ENCODE results near the gene MORF4L1. TPM values are rescaled to one million over a fixed set of nuclear protein-coding genes. Genes with fewer than 3 reads are reported as not detected.

Gene MORF4L1
- total RNA-seq, 2 experiments from 2014 or later: 463 to 496 TPM

DNA sequence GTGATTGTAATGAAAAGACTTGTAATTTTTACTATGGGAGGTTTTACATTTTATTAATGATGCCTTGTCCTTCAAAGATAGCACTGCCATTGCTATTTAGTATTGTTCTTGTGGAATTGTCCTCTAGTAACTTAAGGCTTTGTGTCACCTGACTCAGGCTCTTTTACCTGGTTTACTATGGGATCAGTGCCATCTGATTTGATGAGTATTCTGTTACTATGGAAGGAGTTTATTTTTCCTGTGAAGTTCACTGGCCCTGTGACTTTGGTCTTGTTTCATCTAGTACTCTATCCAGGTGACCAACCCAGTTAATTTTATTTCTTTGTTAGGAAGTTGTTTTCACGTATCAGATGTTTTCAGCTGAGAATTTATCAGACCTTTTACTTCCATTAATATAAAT is 9.0 kb downstream of the MORF4L1 start:
- H3K27ac Mint-ChIP-seq: no peak overlapping the region
- H3K27ac ChIP-seq (ENCODE audit: low read depth in 1 of 2, low read length in 2 of 2): no peak overlapping the region
- ATAC-seq (ENCODE audit: poor library complexity) (no peak), DNase-seq (no peak)
- peaks cover 90% of the 10 kb centered on the region for H3K4me1 Mint-ChIP-seq (ENCODE audit: low read depth)
- peaks cover 92% of the 10 kb centered on the region for H3K36me3 Mint-ChIP-seq (ENCODE audit: low read depth)
- H3K36me3 ChIP-seq (ENCODE audit: insufficient read depth, low read length): peaks cover 78% of the 10 kb centered on the region
- TF ChIP-seq, protein P1, sequence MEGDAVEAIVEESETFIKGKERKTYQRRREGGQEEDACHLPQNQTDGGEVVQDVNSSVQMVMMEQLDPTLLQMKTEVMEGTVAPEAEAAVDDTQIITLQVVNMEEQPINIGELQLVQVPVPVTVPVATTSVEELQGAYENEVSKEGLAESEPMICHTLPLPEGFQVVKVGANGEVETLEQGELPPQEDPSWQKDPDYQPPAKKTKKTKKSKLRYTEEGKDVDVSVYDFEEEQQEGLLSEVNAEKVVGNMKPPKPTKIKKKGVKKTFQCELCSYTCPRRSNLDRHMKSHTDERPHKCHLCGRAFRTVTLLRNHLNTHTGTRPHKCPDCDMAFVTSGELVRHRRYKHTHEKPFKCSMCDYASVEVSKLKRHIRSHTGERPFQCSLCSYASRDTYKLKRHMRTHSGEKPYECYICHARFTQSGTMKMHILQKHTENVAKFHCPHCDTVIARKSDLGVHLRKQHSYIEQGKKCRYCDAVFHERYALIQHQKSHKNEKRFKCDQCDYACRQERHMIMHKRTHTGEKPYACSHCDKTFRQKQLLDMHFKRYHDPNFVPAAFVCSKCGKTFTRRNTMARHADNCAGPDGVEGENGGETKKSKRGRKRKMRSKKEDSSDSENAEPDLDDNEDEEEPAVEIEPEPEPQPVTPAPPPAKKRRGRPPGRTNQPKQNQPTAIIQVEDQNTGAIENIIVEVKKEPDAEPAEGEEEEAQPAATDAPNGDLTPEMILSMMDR (IDR thresholded peaks at IDR 0.05): no peak
- no peaks in the 10 kb centered on the region for H3K9me3 ChIP-seq (ENCODE audit: control insufficient read depth in 1 of 2, insufficient read depth in 1 of 2, low read length in 2 of 2)
- no peaks in the 10 kb centered on the region for H3K27me3 Mint-ChIP-seq
- peak overlapping the region; percentile 15 for H3K4me3 Mint-ChIP-seq
- POLR2A ChIA-PET: interaction anchor here (2.7 kb wide), 1 partner anchor 8 kb away, joined by 16 read pairs; the partner anchor contains the start of gene MORF4L1
- intact Hi-C loops (cut with DNase I, micrococcal nuclease): no loop called here
- CTCF ChIA-PET: interaction anchor here (2.0 kb wide), 1 partner anchor 8 kb away, joined by 5 read pairs; the partner anchor contains the start of gene MORF4L1
- peaks cover 38% of the 10 kb centered on the region for H3K4me1 ChIP-seq (ENCODE audit: insufficient read depth, low read length)
- no peaks in the 10 kb centered on the region for H3K9me3 Mint-ChIP-seq
- no peaks in the 10 kb centered on the region for H3K27me3 ChIP-seq (ENCODE audit: control insufficient read depth in 1 of 2, insufficient read depth in 2 of 2, low read length in 2 of 2)
- H3K4me3 ChIP-seq (ENCODE audit: low read length): no peak overlapping the region

DNA sequence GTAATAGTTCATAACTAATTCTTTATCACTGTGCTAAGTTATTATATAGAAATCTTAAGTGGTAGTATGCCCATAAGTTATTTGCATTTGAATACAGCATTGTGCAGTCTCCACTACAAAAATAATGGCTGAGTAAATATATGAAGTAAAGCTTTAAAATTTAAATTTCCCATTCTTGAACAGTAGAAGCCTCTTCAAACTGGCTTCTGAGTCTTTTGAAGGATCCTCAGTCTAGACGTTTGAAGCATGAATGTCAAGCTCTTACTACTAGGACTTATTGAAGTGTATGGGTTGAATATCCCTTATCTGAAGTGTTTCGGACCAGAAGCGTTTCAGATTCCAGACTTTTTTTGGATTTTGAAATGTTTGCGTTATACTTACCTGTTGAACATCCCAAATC is 16.3 kb downstream of the MORF4L1 start:
- ATAC-seq (ENCODE audit: poor library complexity) (no peak), DNase-seq (no peak)
- H3K4me3 Mint-ChIP-seq: no peak overlapping the region
- no peaks in the 10 kb centered on the region for H3K9me3 Mint-ChIP-seq
- POLR2A ChIA-PET: interaction anchor here (3.7 kb wide), 1 partner anchor 16 kb away, joined by 17 read pairs; the partner anchor contains the start of gene MORF4L1
- Histone ChIP-seq H3K4me3 (ENCODE audit: low read length) (no peak overlapping the region), H3K9me3 (ENCODE audit: control insufficient read depth in 1 of 2, insufficient read depth in 1 of 2, low read length in 2 of 2) (no peaks in the 10 kb centered on the region), H3K27me3 (ENCODE audit: control insufficient read depth in 1 of 2, insufficient read depth in 2 of 2, low read length in 2 of 2) (no peaks in the 10 kb centered on the region), H3K27ac (ENCODE audit: low read depth in 1 of 2, low read length in 2 of 2) (no peak overlapping the region), H3K36me3 (ENCODE audit: insufficient read depth, low read length) (peaks cover 99% of the 10 kb centered on the region), H3K4me1 (ENCODE audit: insufficient read depth, low read length) (peaks cover 6% of the 10 kb centered on the region)
- intact Hi-C loops (cut with DNase I, micrococcal nuclease): no loop called here
- H3K27ac Mint-ChIP-seq: no peak overlapping the region
- H3K4me1 Mint-ChIP-seq (ENCODE audit: low read depth): peaks cover 39% of the 10 kb centered on the region
- CTCF ChIA-PET: no interaction called here
- H3K27me3 Mint-ChIP-seq: no peaks in the 10 kb centered on the region
- peaks cover 99% of the 10 kb centered on the region for H3K36me3 Mint-ChIP-seq (ENCODE audit: low read depth)
- TF ChIP-seq, protein P1 (IDR thresholded peaks at IDR 0.05): no peak

DNA sequence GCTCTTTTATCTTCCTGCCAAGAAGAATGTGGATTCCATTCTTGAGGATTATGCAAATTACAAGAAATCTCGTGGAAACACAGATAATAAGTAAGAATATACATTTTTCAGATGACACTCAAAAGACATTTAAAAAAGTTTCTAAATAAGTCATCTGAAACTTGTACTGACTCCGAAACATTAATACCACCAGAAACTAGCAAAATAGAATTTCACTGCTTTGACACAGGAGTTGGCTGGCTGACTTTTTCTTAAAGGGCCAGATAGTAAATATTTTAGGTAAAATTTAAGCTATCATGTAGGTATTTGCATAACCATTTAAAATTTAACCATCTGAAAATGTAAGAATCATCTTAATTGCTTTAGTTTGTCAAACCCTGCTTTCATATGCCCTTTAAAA is 20.8 kb downstream of the MORF4L1 start:
- Histone ChIP-seq H3K27me3 (ENCODE audit: control insufficient read depth in 1 of 2, insufficient read depth in 2 of 2, low read length in 2 of 2) (no peaks in the 10 kb centered on the region), H3K9me3 (ENCODE audit: control insufficient read depth in 1 of 2, insufficient read depth in 1 of 2, low read length in 2 of 2) (no peaks in the 10 kb centered on the region), H3K27ac (ENCODE audit: low read depth in 1 of 2, low read length in 2 of 2) (no peak overlapping the region), H3K4me3 (ENCODE audit: low read length) (no peak overlapping the region), H3K4me1 (ENCODE audit: insufficient read depth, low read length) (no peaks in the 10 kb centered on the region), H3K36me3 (ENCODE audit: insufficient read depth, low read length) (peaks cover 95% of the 10 kb centered on the region)
- Mint-ChIP-seq H3K36me3 (ENCODE audit: low read depth) (peaks cover 100% of the 10 kb centered on the region), H3K9me3 (no peaks in the 10 kb centered on the region), H3K4me3 (no peak overlapping the region), H3K4me1 (ENCODE audit: low read depth) (peaks cover 9% of the 10 kb centered on the region), H3K27ac (peak overlapping the region; percentile 4), H3K27me3 (no peaks in the 10 kb centered on the region)
- intact Hi-C loops (cut with DNase I, micrococcal nuclease): no loop called here
- CTCF ChIA-PET: no interaction called here
- TF ChIP-seq, protein P1 (IDR thresholded peaks at IDR 0.05): no peak
- DNase-seq (no peak), ATAC-seq (ENCODE audit: poor library complexity) (no peak)
- POLR2A ChIA-PET: no interaction called here
